AG04450 (cell line): ENCODE data around the gene ACAP3. TPM values are rescaled to one million over a fixed set of nuclear protein-coding genes. Genes with fewer than 3 reads are reported as not detected.
A peak's percentile ranks its signal among the peaks of the same experiment; 100 is the strongest.

Experiments
- CTCF ChIA-PET: fragments of 300-600, 350-600 bp; formaldehyde crosslinking; extraction: SDS; loops from one replicate; lab custom pipeline; 2022; ENCODE audit warnings: antibody characterized with exemption, inconsistent platforms; lab: Charles Lee
- POLR2A ChIA-PET: fragments of 350-600 bp; formaldehyde crosslinking; extraction: SDS; loops from one replicate; lab custom pipeline; 2021; ENCODE audit warnings: antibody characterized with exemption, inconsistent platforms; lab: Yijun Ruan, JAX
- DNase-seq: peaks from one replicate; pipeline ENCODE4 v3.0.0-alpha.2; 2011; ENCODE audit warnings: low read depth, low spot score
- H3K27ac ChIP-seq: one replicate; pipeline ENCODE4 v1.5.1; 2012; ENCODE audit warnings: low read depth, low read length, control low read depth
- H3K27me3 ChIP-seq: one replicate; pipeline ENCODE4 v1.6.0; 2012; ENCODE audit warnings: low read length; ENCODE audit not compliant: control insufficient read depth, insufficient read depth
- H3K4me3 ChIP-seq: 2 replicates; pipeline ENCODE4 v1.5.1; 2011; ENCODE audit warnings: mild to moderate bottlenecking, low read depth, low read length, control low read depth
- H3K9me3 ChIP-seq: 2 replicates; pipeline ENCODE4 v1.5.1; 2012; ENCODE audit warnings: low read length; ENCODE audit not compliant: control insufficient read depth, insufficient read depth
- polyA plus RNA-seq: library from polyadenylated mRNA; depleted of rRNA; stranded (reverse); fragments of >200 nt; gene quantifications from 2 replicates; pipeline ENCODE4 v1.2.3, GENCODE V29; 2011
- TF ChIP-seq, protein P1 (sequence below): IDR thresholded peaks from 2 replicates; pipeline ENCODE4 v1.5.1; 2011; ENCODE audit warnings: low read depth, low read length, control low read depth, inconsistent platforms

Gene ACAP3
- polyA plus RNA-seq, 1 experiment = 17.5 TPM

GRCh38 chr1:1292851-1293250, 14.9 kb downstream of the ACAP3 start:
- ChIA-PET POLR2A (no interaction called here), CTCF (interaction anchor here (1.3 to 3.5 kb wide), 2 partner anchors 171 to 309 kb away, joined by 3 to 30 read pairs; no protein-coding TSS in a partner anchor)
- Histone ChIP-seq H3K27ac (no peak overlapping the region), H3K4me3 (no peak overlapping the region), H3K27me3 (no peaks in the 10 kb centered on the region), H3K9me3 (peaks cover 13% of the 10 kb centered on the region; the same call in 1 of the 2 replicates)
- no peak for DNase-seq
- TF ChIP-seq, protein P1, sequence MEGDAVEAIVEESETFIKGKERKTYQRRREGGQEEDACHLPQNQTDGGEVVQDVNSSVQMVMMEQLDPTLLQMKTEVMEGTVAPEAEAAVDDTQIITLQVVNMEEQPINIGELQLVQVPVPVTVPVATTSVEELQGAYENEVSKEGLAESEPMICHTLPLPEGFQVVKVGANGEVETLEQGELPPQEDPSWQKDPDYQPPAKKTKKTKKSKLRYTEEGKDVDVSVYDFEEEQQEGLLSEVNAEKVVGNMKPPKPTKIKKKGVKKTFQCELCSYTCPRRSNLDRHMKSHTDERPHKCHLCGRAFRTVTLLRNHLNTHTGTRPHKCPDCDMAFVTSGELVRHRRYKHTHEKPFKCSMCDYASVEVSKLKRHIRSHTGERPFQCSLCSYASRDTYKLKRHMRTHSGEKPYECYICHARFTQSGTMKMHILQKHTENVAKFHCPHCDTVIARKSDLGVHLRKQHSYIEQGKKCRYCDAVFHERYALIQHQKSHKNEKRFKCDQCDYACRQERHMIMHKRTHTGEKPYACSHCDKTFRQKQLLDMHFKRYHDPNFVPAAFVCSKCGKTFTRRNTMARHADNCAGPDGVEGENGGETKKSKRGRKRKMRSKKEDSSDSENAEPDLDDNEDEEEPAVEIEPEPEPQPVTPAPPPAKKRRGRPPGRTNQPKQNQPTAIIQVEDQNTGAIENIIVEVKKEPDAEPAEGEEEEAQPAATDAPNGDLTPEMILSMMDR = no peak

DNA sequence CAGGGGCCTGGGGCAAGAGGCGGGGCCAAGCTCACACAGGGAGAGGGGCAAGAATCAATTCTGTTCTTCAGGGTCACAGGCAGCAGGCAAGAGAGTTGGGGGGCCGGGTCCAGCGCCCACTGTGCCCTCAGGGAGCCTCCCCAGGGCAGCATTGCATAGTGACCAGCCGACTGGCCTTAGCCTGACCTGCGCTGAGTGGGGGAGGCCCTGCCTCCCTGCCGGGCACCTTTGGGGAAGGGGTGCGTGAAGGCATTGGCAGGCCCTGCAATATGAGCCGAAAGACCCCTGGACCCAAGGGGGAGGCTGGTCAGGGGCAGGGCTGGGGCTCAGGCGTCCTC, 15.3 kb downstream of the ACAP3 start:
- ChIA-PET POLR2A (interaction anchor here (0.7 kb wide), 1 partner anchor 171 kb away, joined by 3 read pairs; no protein-coding TSS in a partner anchor), CTCF (interaction anchor here (1.1 to 3.5 kb wide), 3 partner anchors 9 to 309 kb away, joined by 3 to 30 read pairs (median 3); no protein-coding TSS in a partner anchor)
- TF ChIP-seq, protein P1 = no peak
- Histone ChIP-seq H3K27me3 (no peaks in the 10 kb centered on the region), H3K4me3 (no peak overlapping the region), H3K9me3 (peaks cover 17% of the 10 kb centered on the region; the same call in 1 of the 2 replicates), H3K27ac (no peak overlapping the region)
- DNase-seq = no peak

GRCh38 chr1:1291548-1292441, 15.9 kb downstream of the ACAP3 start:
- CTCF ChIA-PET = interaction anchor here (1.1 to 3.5 kb wide), 3 partner anchors 10 to 308 kb away, joined by 3 to 30 read pairs (median 3); no protein-coding TSS in a partner anchor
- DNase-seq = no peak
- Histone ChIP-seq H3K9me3 (peaks cover 21% of the 10 kb centered on the region; the same call in 1 of the 2 replicates), H3K27me3 (no peaks in the 10 kb centered on the region), H3K4me3 (no peak overlapping the region), H3K27ac (no peak overlapping the region)
- POLR2A ChIA-PET = interaction anchor here (0.6 to 1.8 kb wide), 3 partner anchors 14 to 170 kb away, joined by 3 to 5 read pairs (median 3); no protein-coding TSS in a partner anchor
- TF ChIP-seq, protein P1 = peak; percentile 42

DNA sequence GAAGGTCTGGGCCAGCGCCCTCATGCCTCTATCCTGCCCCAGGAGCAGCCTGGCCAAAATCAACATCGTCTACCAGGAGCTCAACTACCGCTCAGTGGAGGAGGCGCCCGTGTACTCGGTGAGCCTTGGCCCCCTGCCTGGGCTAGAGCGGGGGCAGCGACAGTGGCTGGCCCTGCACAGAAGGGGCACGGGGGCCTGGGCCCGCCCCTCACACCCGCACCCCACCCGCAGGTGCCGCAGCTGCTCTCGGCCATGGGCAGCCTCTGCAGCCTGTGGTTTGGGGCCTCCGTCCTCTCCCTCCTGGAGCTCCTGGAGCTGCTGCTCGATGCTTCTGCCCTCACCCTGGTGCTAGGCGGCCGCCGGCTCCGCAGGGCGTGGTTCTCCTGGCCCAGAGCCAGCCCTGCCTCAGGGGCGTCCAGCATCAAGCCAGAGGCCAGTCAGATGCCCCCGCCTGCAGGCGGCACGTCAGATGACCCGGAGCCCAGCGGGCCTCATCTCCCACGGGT, 16.7 kb downstream of the ACAP3 start:
- ChIA-PET POLR2A (interaction anchor here (0.6 to 1.8 kb wide), 2 partner anchors 14 to 27 kb away, joined by 3 to 5 read pairs; no protein-coding TSS in a partner anchor), CTCF (interaction anchor here (1.1 to 3.5 kb wide), 2 partner anchors 11 to 169 kb away, joined by 3 to 30 read pairs; no protein-coding TSS in a partner anchor)
- peaks cover 21% of the 10 kb centered on the region; the same call in 1 of the 2 replicates for H3K9me3 ChIP-seq
- H3K27ac ChIP-seq = no peak overlapping the region
- no peak for DNase-seq
- H3K27me3 ChIP-seq = no peaks in the 10 kb centered on the region
- H3K4me3 ChIP-seq = no peak overlapping the region
- TF ChIP-seq, protein P1 = no peak
